Activated naive CD8-positive, alpha-beta T cell treated with anti-CD3 and anti-CD28 coated beads, Interleukin-2, amount 50 U/mL, for 24 hours (primary cell): Measurements from ENCODE around the gene HELZ.
"Not testable (repeated sequence)": the region's sequence is repeated elsewhere in the genome, so short reads cannot be mapped to it uniquely, and the experiment has no call there.

Experiments
- ATAC-seq: fragments of 150-1000 bp; cut with Tn5 transposase; one replicate; pipeline ENCODE4 v1.10.0; 2021
- DNase-seq: peaks from one replicate; pipeline ENCODE4 v3.0.0; 2021
- H3K27ac Mint-ChIP-seq: one replicate; pipeline ENCODE4 v1.8.0; 2021; ENCODE audit warnings: mild to moderate bottlenecking, mixed read lengths
- H3K27me3 Mint-ChIP-seq: one replicate; pipeline ENCODE4 v1.8.0; 2021; ENCODE audit warnings: mixed read lengths
- H3K36me3 Mint-ChIP-seq: one replicate; pipeline ENCODE4 v1.8.0; 2021; ENCODE audit warnings: low read depth, mixed read lengths
- H3K4me1 Mint-ChIP-seq: one replicate; pipeline ENCODE4 v1.8.0; 2021; ENCODE audit warnings: mixed read lengths
- H3K4me3 Mint-ChIP-seq: one replicate; pipeline ENCODE4 v1.8.0; 2021; ENCODE audit warnings: mild to moderate bottlenecking, moderate library complexity, mixed read lengths
- H3K9me3 Mint-ChIP-seq: one replicate; pipeline ENCODE4 v1.8.0; 2021; ENCODE audit warnings: mixed read lengths

The HELZ gene

GRCh38 chr17:67251586-67251985, 6.6 kb upstream of the HELZ start:
- not testable (repeated sequence) for ATAC-seq, H3K9me3 Mint-ChIP-seq

DNA sequence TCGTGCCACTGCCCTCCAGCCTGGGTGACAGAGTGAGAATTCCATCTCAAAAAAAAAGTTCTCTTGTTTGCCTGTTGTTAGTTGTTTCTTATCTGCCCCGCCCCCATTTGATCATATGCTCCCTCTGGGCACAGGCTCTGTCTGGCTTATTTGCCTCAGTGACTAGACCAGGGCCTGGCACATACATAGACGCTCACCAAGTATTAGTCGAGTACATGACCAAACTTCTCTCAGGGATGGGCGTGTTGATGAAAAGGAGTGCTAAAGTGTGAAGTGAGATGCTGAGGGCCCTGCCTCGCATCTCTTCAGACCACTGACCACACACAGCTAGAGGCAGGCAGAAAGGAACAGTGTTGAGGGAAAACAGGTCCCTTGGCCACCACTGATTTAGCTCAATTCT, 3.3 kb upstream of the HELZ start:
- ATAC-seq (no peak), DNase-seq (no peak)
- Mint-ChIP-seq H3K27ac (no peak overlapping the region), H3K27me3 (peaks cover 9% of the 10 kb centered on the region), H3K4me1 (peaks cover 21% of the 10 kb centered on the region), H3K36me3 (peaks cover 4% of the 10 kb centered on the region), H3K4me3 (peak overlapping the region; percentile 3), H3K9me3 (no peaks in the 10 kb centered on the region)

More at GRCh38 chr17:67251586-67251985, 6.6 kb upstream of the HELZ start:
- not testable (repeated sequence) for H3K4me1 Mint-ChIP-seq, H3K4me3 Mint-ChIP-seq, H3K27ac Mint-ChIP-seq, H3K27me3 Mint-ChIP-seq, DNase-seq, H3K36me3 Mint-ChIP-seq

DNA sequence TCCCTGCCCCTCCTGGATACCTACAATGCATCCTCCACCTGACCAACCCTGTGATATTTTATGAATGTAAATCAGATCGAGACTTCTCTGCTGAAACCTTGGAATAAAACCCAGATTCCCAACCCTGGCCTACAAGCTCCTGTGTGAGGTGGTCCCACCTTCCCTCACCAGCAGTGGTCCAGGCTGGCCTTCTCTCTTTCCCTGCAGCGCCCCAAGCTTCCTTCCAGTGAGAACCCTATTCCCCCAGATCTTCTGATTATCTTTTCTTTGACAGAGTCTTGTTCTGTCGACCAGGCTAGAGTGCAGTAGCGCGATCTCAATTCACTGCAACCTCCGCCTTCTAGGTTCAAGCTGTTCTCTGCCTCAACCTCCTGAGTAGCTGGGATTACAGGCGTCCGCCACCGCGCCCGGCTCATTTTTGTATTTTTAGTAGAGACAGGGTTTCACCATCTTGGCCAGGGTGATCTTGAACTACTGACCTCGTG, 2.5 kb upstream of the HELZ start:
- H3K27me3 Mint-ChIP-seq: peaks cover 9% of the 10 kb centered on the region
- DNase-seq: no peak
- H3K9me3 Mint-ChIP-seq: no peaks in the 10 kb centered on the region
- ATAC-seq: no peak
- peaks cover 6% of the 10 kb centered on the region for H3K36me3 Mint-ChIP-seq
- peaks cover 28% of the 10 kb centered on the region for H3K4me1 Mint-ChIP-seq
- peak overlapping the region; percentile 8 for H3K4me3 Mint-ChIP-seq
- no peak overlapping the region for H3K27ac Mint-ChIP-seq

- H3K27me3 Mint-ChIP-seq: peaks cover 9% of the 10 kb centered on the region
- peak overlapping the region; percentile 64 for H3K27ac Mint-ChIP-seq
- ATAC-seq: peak; percentile 9
- H3K4me1 Mint-ChIP-seq: peaks cover 32% of the 10 kb centered on the region
- H3K4me3 Mint-ChIP-seq: peak overlapping the region; percentile 73
- peaks cover 8% of the 10 kb centered on the region for H3K36me3 Mint-ChIP-seq
- H3K9me3 Mint-ChIP-seq: no peaks in the 10 kb centered on the region
- no peak for DNase-seq
These were observed 1.8 kb upstream of the HELZ start for GRCh38 chr17:67246653-67247415.

GRCh38 chr17:67246403-67246652, 1.3 kb upstream of the HELZ start:
- ATAC-seq (no peak), DNase-seq (no peak)
- Mint-ChIP-seq H3K4me1 (peaks cover 37% of the 10 kb centered on the region), H3K4me3 (peak overlapping the region; percentile 73), H3K27me3 (peaks cover 9% of the 10 kb centered on the region), H3K27ac (peak overlapping the region; percentile 64), H3K36me3 (peaks cover 11% of the 10 kb centered on the region), H3K9me3 (no peaks in the 10 kb centered on the region)

DNA sequence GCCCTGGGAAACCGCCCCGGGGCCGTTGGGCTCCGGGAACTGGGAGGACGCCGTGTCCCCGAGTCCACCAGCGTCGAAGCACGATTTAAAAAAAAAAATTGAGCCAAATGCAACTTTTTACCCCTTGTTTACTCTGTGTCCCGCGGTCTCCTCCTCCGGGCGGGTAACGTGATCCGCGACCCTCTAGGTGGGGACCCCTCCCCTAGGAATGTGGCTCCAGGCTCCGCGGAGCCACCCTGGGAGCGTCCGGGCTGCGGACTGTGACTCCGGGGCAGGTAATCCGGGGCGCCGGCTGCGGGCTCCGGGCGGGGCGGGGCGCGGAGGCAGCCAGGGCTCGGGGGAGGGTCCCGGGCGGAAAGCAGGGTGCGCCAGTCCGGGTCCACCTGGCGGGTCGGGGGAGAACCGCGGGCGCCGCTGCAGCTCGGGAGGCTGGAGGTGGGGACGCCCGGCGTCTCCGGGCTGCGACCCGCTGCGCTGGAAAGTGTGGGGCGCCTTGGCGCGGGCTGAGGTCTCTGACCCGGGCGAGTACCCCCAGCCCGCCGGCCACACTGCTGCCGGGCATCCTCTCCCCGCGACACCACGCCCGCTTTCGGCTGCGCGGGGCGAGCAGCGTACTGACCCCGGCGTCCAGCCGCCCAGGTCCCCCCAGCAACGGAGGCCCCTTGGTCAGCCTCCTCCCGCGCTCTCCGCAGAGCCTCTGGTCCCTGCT, 852 bp upstream of the HELZ start:
- H3K4me3 Mint-ChIP-seq: peak overlapping the region; percentile 90
- H3K27me3 Mint-ChIP-seq: peaks cover 9% of the 10 kb centered on the region
- H3K4me1 Mint-ChIP-seq: peaks cover 42% of the 10 kb centered on the region
- H3K36me3 Mint-ChIP-seq: peaks cover 13% of the 10 kb centered on the region
- DNase-seq: peak; percentile 43
- no peaks in the 10 kb centered on the region for H3K9me3 Mint-ChIP-seq
- peak; percentile 45 for ATAC-seq
- no peak overlapping the region for H3K27ac Mint-ChIP-seq

- peaks cover 53% of the 10 kb centered on the region for H3K4me1 Mint-ChIP-seq
- ATAC-seq (peak; percentile 29), DNase-seq (peak; percentile 24)
- H3K27ac Mint-ChIP-seq: peak overlapping the region; percentile 66
- peaks cover 9% of the 10 kb centered on the region for H3K27me3 Mint-ChIP-seq
- H3K36me3 Mint-ChIP-seq: peaks cover 20% of the 10 kb centered on the region
- H3K4me3 Mint-ChIP-seq: peak overlapping the region; percentile 90
- no peaks in the 10 kb centered on the region for H3K9me3 Mint-ChIP-seq
These were observed 444 bp downstream of the HELZ start for GRCh38 chr17:67244431-67245072.

DNA sequence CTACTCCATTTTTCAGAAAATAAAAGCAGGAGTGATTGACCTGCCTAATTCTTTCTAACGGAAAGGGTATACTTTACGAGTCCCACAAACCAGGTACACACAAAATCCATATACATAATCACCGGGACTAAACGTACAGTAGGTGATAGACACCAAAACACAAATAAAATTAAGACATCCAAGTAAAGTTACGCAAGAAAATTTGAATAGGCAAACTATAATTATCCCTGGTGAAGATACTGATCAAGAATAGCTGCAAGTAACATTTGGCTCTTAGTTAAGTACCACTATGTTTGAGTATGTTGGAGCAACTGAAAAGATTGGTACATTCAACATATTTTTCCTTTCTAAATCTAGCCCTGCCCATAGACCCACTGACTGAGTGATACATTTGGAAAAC, 1.7 kb downstream of the HELZ start:
- H3K4me3 Mint-ChIP-seq: peak overlapping the region; percentile 90
- no peaks in the 10 kb centered on the region for H3K9me3 Mint-ChIP-seq
- peaks cover 9% of the 10 kb centered on the region for H3K27me3 Mint-ChIP-seq
- no peak for DNase-seq
- peaks cover 55% of the 10 kb centered on the region for H3K4me1 Mint-ChIP-seq
- H3K27ac Mint-ChIP-seq: peak overlapping the region; percentile 66
- no peak for ATAC-seq
- H3K36me3 Mint-ChIP-seq: peaks cover 28% of the 10 kb centered on the region

DNA sequence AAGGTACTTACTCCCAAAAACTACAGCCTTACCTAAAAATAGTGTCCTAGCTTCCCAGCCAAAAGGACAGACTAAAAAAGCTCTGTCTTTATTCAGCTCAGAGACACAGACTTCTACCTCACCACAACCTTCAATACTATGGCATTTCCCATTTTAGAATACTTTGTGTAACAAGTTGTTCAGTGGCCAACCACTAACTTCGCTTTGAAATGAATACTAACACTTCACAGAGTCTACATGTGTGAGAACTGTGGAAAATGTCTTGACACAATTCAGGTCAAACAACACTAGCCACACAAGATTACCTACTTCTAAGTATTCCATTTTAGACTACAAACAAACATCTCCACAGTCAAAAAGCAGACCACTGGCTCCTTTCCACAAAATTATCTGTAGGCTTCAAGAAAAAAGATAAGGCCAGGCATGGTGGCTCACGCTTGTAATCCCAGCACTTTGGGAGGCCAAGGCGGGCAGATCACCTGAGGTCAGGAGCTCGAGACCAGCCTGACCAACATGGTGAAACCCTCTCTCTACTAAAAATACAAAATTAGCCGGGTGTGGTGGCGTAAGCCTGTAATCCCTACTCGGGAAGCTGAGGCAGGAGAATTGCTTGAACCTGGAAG, 3.2 kb downstream of the HELZ start:
- H3K4me3 Mint-ChIP-seq: no peak overlapping the region
- peaks cover 35% of the 10 kb centered on the region for H3K36me3 Mint-ChIP-seq
- H3K9me3 Mint-ChIP-seq: no peaks in the 10 kb centered on the region
- H3K27ac Mint-ChIP-seq: no peak overlapping the region
- peaks cover 5% of the 10 kb centered on the region for H3K27me3 Mint-ChIP-seq
- DNase-seq: no peak
- peaks cover 51% of the 10 kb centered on the region for H3K4me1 Mint-ChIP-seq
- no peak for ATAC-seq

DNA sequence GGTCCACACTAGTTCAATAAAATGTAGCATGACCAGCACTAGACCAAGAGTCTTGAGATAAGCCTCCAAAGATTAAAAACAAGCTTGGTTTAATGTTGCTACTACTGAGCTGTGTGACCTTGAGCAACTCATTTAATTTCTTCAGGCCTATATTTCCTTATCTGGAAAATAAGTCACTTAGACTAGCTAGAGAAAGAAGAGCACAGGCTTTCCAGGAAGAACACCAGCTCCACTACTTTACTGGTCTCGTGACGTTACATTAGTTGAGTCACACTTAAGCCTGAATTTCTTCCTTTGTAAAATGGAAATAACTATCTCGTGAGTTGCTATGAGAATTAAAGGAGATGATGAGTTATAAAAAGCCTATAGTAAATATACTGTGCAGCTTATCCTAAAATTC, 5.4 kb downstream of the HELZ start:
- H3K4me3 Mint-ChIP-seq: no peak overlapping the region
- H3K9me3 Mint-ChIP-seq: no peaks in the 10 kb centered on the region
- peaks cover 45% of the 10 kb centered on the region for H3K4me1 Mint-ChIP-seq
- no peak overlapping the region for H3K27ac Mint-ChIP-seq
- DNase-seq (no peak), ATAC-seq (no peak)
- H3K36me3 Mint-ChIP-seq: peaks cover 51% of the 10 kb centered on the region
- H3K27me3 Mint-ChIP-seq: no peaks in the 10 kb centered on the region

GRCh38 chr17:67238991-67239390, 6.0 kb downstream of the HELZ start:
- peaks cover 55% of the 10 kb centered on the region for H3K36me3 Mint-ChIP-seq
- no peak overlapping the region for H3K4me3 Mint-ChIP-seq
- H3K27me3 Mint-ChIP-seq: no peaks in the 10 kb centered on the region

GRCh38 chr17:67232441-67232840, 12.6 kb downstream of the HELZ start:
- Mint-ChIP-seq H3K36me3 (peaks cover 45% of the 10 kb centered on the region), H3K4me1 (peaks cover 19% of the 10 kb centered on the region), H3K27me3 (no peaks in the 10 kb centered on the region)

More at GRCh38 chr17:67238991-67239390, 6.0 kb downstream of the HELZ start:
- ATAC-seq: no peak
- Mint-ChIP-seq H3K4me1 (peaks cover 45% of the 10 kb centered on the region), H3K27ac (no peak overlapping the region), H3K9me3 (no peaks in the 10 kb centered on the region)
- no peak for DNase-seq

GRCh38 chr17:67229109-67229955, 15.7 kb downstream of the HELZ start:
- Mint-ChIP-seq H3K36me3 (peaks cover 42% of the 10 kb centered on the region), H3K27me3 (no peaks in the 10 kb centered on the region), H3K4me3 (no peak overlapping the region), H3K9me3 (no peaks in the 10 kb centered on the region), H3K27ac (no peak overlapping the region), H3K4me1 (peaks cover 29% of the 10 kb centered on the region)
- no peak for ATAC-seq
- no peak for DNase-seq

More at GRCh38 chr17:67232441-67232840, 12.6 kb downstream of the HELZ start:
- no peak overlapping the region for H3K27ac Mint-ChIP-seq
- ATAC-seq (no peak), DNase-seq (no peak)
- no peak overlapping the region for H3K4me3 Mint-ChIP-seq
- no peaks in the 10 kb centered on the region for H3K9me3 Mint-ChIP-seq

GRCh38 chr17:67227488-67227887, 17.5 kb downstream of the HELZ start:
- DNase-seq (no peak), ATAC-seq (no peak)
- H3K4me3 Mint-ChIP-seq: no peak overlapping the region
- peaks cover 3% of the 10 kb centered on the region for H3K9me3 Mint-ChIP-seq
- peaks cover 43% of the 10 kb centered on the region for H3K36me3 Mint-ChIP-seq
- H3K4me1 Mint-ChIP-seq: peaks cover 40% of the 10 kb centered on the region
- no peak overlapping the region for H3K27ac Mint-ChIP-seq
- H3K27me3 Mint-ChIP-seq: no peaks in the 10 kb centered on the region
